IMR-90 (cell line): ENCODE results near the gene JCAD. TPM values are rescaled to one million over a fixed set of nuclear protein-coding genes. Genes with fewer than 3 reads are reported as not detected.

Source experiments
- ATAC-seq: fragments of 200-7000 bp; cut with Tn5 transposase; 2 replicates; pipeline ENCODE4 v1.9.1; 2020; ENCODE audit warnings: low read depth, mild to moderate bottlenecking, moderate library complexity
- BruUV-seq: library from RNA; stranded (reverse); fragments of 400-500 nt; replicated peaks from 2 replicates; lab custom pipeline; 2021; lab: Mats Ljungman, UMichigan
- CTCF ChIA-PET: fragments of 300-600 bp; formaldehyde crosslinking; extraction: SDS; loops from one replicate; lab custom pipeline; 2021; ENCODE audit warnings: antibody characterized with exemption; lab: Yijun Ruan, JAX
- POLR2A ChIA-PET: fragments of 300-600 bp; sonication (Branson Sonifier 250); formaldehyde crosslinking; loops from one replicate; lab custom pipeline; 2022; ENCODE audit warnings: antibody characterized with exemption; ENCODE audit not compliant: unreplicated experiment; lab: Charles Lee
- DNase-seq: peaks from one replicate; pipeline ENCODE4 v3.0.0; 2013
- H2AFZ ChIP-seq: replicated peaks from 2 replicates; pipeline ENCODE3; 2013; ENCODE audit warnings: low read length, mild to moderate bottlenecking; ENCODE audit not compliant: poor library complexity
- H2AK5ac ChIP-seq: 2 replicates; pipeline ENCODE4 v1.6.1; 2013; ENCODE audit warnings: low read depth, low read length, inconsistent platforms
- H2AK9ac ChIP-seq: replicated peaks from 2 replicates; pipeline ENCODE3; 2013; ENCODE audit warnings: mild to moderate bottlenecking, low read depth, low read length, moderate library complexity; ENCODE audit not compliant: poor library complexity
- H2BK120ac ChIP-seq: 2 replicates; pipeline ENCODE4 v1.6.1; 2013; ENCODE audit warnings: low read depth, low read length, inconsistent platforms
- H2BK15ac ChIP-seq: 3 replicates; pipeline ENCODE4 v1.6.1; 2013; ENCODE audit warnings: low read depth, low read length, inconsistent platforms
- H2BK20ac ChIP-seq: 2 replicates; pipeline ENCODE4 v1.6.1; 2013; ENCODE audit warnings: low read depth, mild to moderate bottlenecking, inconsistent platforms, low read length, moderate library complexity
- H2BK5ac ChIP-seq: 2 replicates; pipeline ENCODE4 v1.6.1; 2013; ENCODE audit warnings: mild to moderate bottlenecking, low read depth, low read length, inconsistent platforms; ENCODE audit not compliant: poor library complexity, severe bottlenecking
- H3K14ac ChIP-seq: replicated peaks from 2 replicates; pipeline ENCODE4 v1.6.1; 2013; ENCODE audit warnings: low read depth, low read length, inconsistent platforms
- H3K18ac ChIP-seq: 2 replicates; pipeline ENCODE4 v1.6.1; 2013; ENCODE audit warnings: low read depth, low read length, control low read depth
- H3K23ac ChIP-seq: 2 replicates; pipeline ENCODE4 v1.6.1; 2013; ENCODE audit warnings: low read depth, low read length, inconsistent platforms
- H3K27ac ChIP-seq: 2 replicates; pipeline ENCODE4 v1.5.1; 2013; ENCODE audit warnings: mild to moderate bottlenecking, control low read depth, low read length; ENCODE audit not compliant: insufficient read depth
- H3K27me3 ChIP-seq: 2 replicates; pipeline ENCODE4 v1.6.1; 2013; ENCODE audit warnings: low read length; ENCODE audit not compliant: control insufficient read depth, insufficient read depth
- H3K36me3 ChIP-seq: 2 replicates; pipeline ENCODE4 v1.6.1; 2013; ENCODE audit warnings: low read length, mixed read lengths; ENCODE audit not compliant: control insufficient read depth, insufficient read depth
- H3K4ac ChIP-seq: 2 replicates; pipeline ENCODE4 v1.6.1; 2013; ENCODE audit warnings: low read depth, low read length, inconsistent platforms
- H3K4me1 ChIP-seq: 2 replicates; pipeline ENCODE4 v1.6.1; 2013; ENCODE audit warnings: low read length, mixed read lengths; ENCODE audit not compliant: control insufficient read depth, insufficient read depth
- H3K4me2 ChIP-seq: 2 replicates; pipeline ENCODE4 v1.6.1; 2013; ENCODE audit warnings: low read depth, mild to moderate bottlenecking, control low read depth, low read length, moderate library complexity
- H3K4me3 ChIP-seq: 2 replicates; pipeline ENCODE4 v1.5.1; 2013; ENCODE audit warnings: low read depth, mild to moderate bottlenecking, control low read depth, low read length, moderate library complexity; ENCODE audit not compliant: insufficient read depth
- H3K56ac ChIP-seq: 2 replicates; pipeline ENCODE4 v1.6.1; 2013; ENCODE audit warnings: low read length, inconsistent platforms; ENCODE audit not compliant: insufficient read depth; ENCODE audit errors: extremely low read depth
- H3K79me1 ChIP-seq, 2 experiments: 2 replicates each; pipeline ENCODE4 v1.6.1; 2013; ENCODE audit warnings: low read length in 2 of 2, inconsistent platforms in 1 of 2, low read depth in 1 of 2
- H3K9ac ChIP-seq: 2 replicates; pipeline ENCODE4 v1.6.1; 2013; ENCODE audit warnings: low read depth, low read length, control low read depth
- H3K9me1 ChIP-seq: 2 replicates; pipeline ENCODE4 v1.6.1; 2013; ENCODE audit warnings: low read length, inconsistent platforms; ENCODE audit not compliant: insufficient read depth
- H3K9me3 ChIP-seq: 2 replicates; pipeline ENCODE4 v1.6.1; 2013; ENCODE audit warnings: low read length; ENCODE audit not compliant: control insufficient read depth, insufficient read depth
- H4K20me1 ChIP-seq: 2 replicates; pipeline ENCODE4 v1.6.1; 2013; ENCODE audit warnings: low read length, inconsistent platforms; ENCODE audit not compliant: insufficient read depth
- H4K5ac ChIP-seq: 2 replicates; pipeline ENCODE4 v1.6.1; 2013; ENCODE audit warnings: mild to moderate bottlenecking, low read depth, low read length, control low read depth
- H4K8ac ChIP-seq, 2 experiments: 2 replicates each; pipeline ENCODE4 v1.6.1; 2013; ENCODE audit warnings: low read depth in 2 of 2, low read length in 2 of 2, control low read depth in 1 of 2, inconsistent platforms in 1 of 2
- H4K91ac ChIP-seq: 2 replicates; pipeline ENCODE4 v1.6.1; 2013; ENCODE audit warnings: low read depth, low read length, inconsistent platforms; ENCODE audit not compliant: insufficient read depth
- CHD1 ChIP-seq: IDR thresholded peaks from 2 replicates; pipeline ENCODE4 v1.6.1; 2012; ENCODE audit warnings: low read depth, low read length, improper control_type of control experiment
- MAZ ChIP-seq: IDR thresholded peaks from 2 replicates; pipeline ENCODE4 v1.6.1; 2012; ENCODE audit warnings: low read depth, mild to moderate bottlenecking, low read length, improper control_type of control experiment, moderate library complexity, borderline replicate concordance
- RAD21 ChIP-seq: IDR thresholded peaks from 2 replicates; pipeline ENCODE4 v1.6.1; 2012; ENCODE audit warnings: low read length, improper control_type of control experiment
- RFX5 ChIP-seq: IDR thresholded peaks from 2 replicates; pipeline ENCODE4 v1.8.0; 2012; ENCODE audit warnings: low read depth, mild to moderate bottlenecking, low read length, moderate library complexity
- USF2 ChIP-seq: fragments of 150-350 bp; IDR thresholded peaks from 2 replicates; pipeline ENCODE4 v1.6.1; 2017; ENCODE audit warnings: mild to moderate bottlenecking, antibody characterized with exemption, low read length, low read depth
- WGBS, 2 experiments: methylation state at CpG; one replicate each; pipeline versions ENCODE4 v1.1.5 to v1.1.7; 2013; ENCODE audit warnings: missing lambda C conversion rate in 2 of 2; ENCODE audit not compliant: insufficient read length in 1 of 2; ENCODE audit errors: extremely low coverage in 2 of 2; 5-methylcytosine and 5-hydroxymethylcytosine counted together
- dilution Hi-C: fragments of 300-500 bp; cut with HindIII; formaldehyde crosslinking; loops from one replicate; pipeline ENCODE4 v1.14.3; 2018; ENCODE audit warnings: low sequenced_read_pairs; ENCODE audit not compliant: unreplicated experiment
- in situ Hi-C: fragments of 300-500 bp; cut with MboI; formaldehyde crosslinking; loops from 3 replicates; pipeline ENCODE4 v1.14.3; 2019; ENCODE audit warnings: low sequenced_read_pairs, inconsistent platforms, mixed read lengths
- intact Hi-C: fragments of 100-400 bp; cut with micrococcal nuclease; formaldehyde crosslinking; loops from 2 replicates; pipeline ENCODE4 v1.10.0; 2022
- polyA plus RNA-seq, 3 experiments: library from polyadenylated mRNA; depleted of rRNA; stranded (reverse); fragments of >200 nt; gene quantifications; 2 replicates each; pipeline ENCODE4 v1.2.3, GENCODE V29; 2012; ENCODE audit warnings: low replicate concordance in 1 of 3
- total RNA-seq: library from RNA; depleted of rRNA; stranded (reverse); fragments of >200 nt; gene quantifications from 2 replicates; pipeline ENCODE4 v1.2.3, GENCODE V29; 2012
- TF ChIP-seq, protein P1 (sequence below): conservative IDR thresholded peaks from 2 replicates; pipeline ENCODE4 v1.5.1; 2012; ENCODE audit warnings: mild to moderate bottlenecking, low read depth, low read length, improper control_type of control experiment

JCAD gene
- total and polyA plus RNA-seq, 2 of the 4 experiments (the other 2 are of a cell fraction): 15.9 to 16.8 TPM

DNA sequence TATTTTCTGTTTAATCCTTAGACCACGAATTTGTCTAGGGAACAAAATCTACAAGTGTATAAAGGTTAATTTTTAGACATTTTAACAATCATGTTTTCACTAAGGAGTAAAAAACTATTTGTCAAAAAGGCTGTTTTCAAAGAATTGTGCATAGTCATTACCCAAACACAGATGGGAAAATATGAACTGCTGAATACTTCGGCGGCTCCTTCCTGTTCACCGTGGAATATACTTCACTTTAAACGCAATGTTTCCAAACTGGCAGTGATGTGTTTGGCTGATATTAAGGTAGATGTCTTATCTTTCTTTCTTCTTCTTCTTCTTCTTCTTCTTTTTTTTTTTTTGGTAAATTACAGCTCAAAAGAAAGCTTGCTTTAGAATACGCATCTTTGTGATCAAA lies 41.4 kb downstream of the JCAD start:
- Histone ChIP-seq H2BK15ac (no peak overlapping the region), H3K9me3 (no peaks in the 10 kb centered on the region), H2BK20ac (no peak overlapping the region), H3K14ac (no peak overlapping the region), H2BK5ac (no peak overlapping the region), H3K4me3 (no peak overlapping the region), H3K56ac (no peak overlapping the region), H2AK5ac (no peak overlapping the region), H3K4me2 (no peak overlapping the region), H3K36me3 (peaks cover 36% of the 10 kb centered on the region), H3K9me1 (peaks cover 18% of the 10 kb centered on the region), H3K79me1 (peaks cover 35 to 75% of the 10 kb centered on the region in 2 experiments), H2AK9ac (no peak overlapping the region), H3K27me3 (no peaks in the 10 kb centered on the region), H2BK120ac (no peak overlapping the region), H3K4me1 (peaks cover 13% of the 10 kb centered on the region), H3K4ac (no peak overlapping the region), H3K27ac (no peak overlapping the region), H4K5ac (no peak overlapping the region), H4K8ac (no peak overlapping the region), H4K91ac (no peak overlapping the region), H3K23ac (no peak overlapping the region), H3K18ac (no peak overlapping the region), H2AFZ (no peak overlapping the region), H3K9ac (no peak overlapping the region), H4K20me1 (peaks cover 52% of the 10 kb centered on the region)
- CTCF ChIA-PET: no interaction called here
- POLR2A ChIA-PET: no interaction called here
- in situ Hi-C loops: no loop called here
- no CpG with 5 or more reads among the region's 6 CpGs for WGBS, 2 experiments
- no peak for DNase-seq
- BruUV-seq: no TSS peak
- intact Hi-C loops: no loop called here
- TF ChIP-seq MAZ (no peak), USF2 (no peak), RAD21 (no peak), RFX5 (no peak), CHD1 (no peak)
- TF ChIP-seq, protein P1, sequence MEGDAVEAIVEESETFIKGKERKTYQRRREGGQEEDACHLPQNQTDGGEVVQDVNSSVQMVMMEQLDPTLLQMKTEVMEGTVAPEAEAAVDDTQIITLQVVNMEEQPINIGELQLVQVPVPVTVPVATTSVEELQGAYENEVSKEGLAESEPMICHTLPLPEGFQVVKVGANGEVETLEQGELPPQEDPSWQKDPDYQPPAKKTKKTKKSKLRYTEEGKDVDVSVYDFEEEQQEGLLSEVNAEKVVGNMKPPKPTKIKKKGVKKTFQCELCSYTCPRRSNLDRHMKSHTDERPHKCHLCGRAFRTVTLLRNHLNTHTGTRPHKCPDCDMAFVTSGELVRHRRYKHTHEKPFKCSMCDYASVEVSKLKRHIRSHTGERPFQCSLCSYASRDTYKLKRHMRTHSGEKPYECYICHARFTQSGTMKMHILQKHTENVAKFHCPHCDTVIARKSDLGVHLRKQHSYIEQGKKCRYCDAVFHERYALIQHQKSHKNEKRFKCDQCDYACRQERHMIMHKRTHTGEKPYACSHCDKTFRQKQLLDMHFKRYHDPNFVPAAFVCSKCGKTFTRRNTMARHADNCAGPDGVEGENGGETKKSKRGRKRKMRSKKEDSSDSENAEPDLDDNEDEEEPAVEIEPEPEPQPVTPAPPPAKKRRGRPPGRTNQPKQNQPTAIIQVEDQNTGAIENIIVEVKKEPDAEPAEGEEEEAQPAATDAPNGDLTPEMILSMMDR: no peak
- no peak for ATAC-seq
- dilution Hi-C loops: no loop called here
